ENCODE measurements around the gene HTR3E.

GRCh38 chr3:184096811-184097383 is at the start of gene HTR3E:
- TF ChIP-seq, protein P1, sequence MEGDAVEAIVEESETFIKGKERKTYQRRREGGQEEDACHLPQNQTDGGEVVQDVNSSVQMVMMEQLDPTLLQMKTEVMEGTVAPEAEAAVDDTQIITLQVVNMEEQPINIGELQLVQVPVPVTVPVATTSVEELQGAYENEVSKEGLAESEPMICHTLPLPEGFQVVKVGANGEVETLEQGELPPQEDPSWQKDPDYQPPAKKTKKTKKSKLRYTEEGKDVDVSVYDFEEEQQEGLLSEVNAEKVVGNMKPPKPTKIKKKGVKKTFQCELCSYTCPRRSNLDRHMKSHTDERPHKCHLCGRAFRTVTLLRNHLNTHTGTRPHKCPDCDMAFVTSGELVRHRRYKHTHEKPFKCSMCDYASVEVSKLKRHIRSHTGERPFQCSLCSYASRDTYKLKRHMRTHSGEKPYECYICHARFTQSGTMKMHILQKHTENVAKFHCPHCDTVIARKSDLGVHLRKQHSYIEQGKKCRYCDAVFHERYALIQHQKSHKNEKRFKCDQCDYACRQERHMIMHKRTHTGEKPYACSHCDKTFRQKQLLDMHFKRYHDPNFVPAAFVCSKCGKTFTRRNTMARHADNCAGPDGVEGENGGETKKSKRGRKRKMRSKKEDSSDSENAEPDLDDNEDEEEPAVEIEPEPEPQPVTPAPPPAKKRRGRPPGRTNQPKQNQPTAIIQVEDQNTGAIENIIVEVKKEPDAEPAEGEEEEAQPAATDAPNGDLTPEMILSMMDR (conservative IDR thresholded peaks at IDR 0.05) = no peak
- TF ChIP-seq EZH2 (IDR thresholded peaks at IDR 0.05; ENCODE audit: low read depth) = no peak

All from PC-9 (cell line).